H1 (cell line): ENCODE measurements around the gene SCGN. TPM values are rescaled to one million over a fixed set of nuclear protein-coding genes. Genes with fewer than 3 reads are reported as not detected.

Experiments
- CBX5 ChIP-seq: fragments of 300-800, 300-1000 bp; sonication (generic); IDR thresholded peaks from 2 replicates; pipeline ENCODE4 v1.7.1; 2016; ENCODE audit warnings: antibody characterized with exemption, low read length, low read depth
- CBX8 ChIP-seq: fragments of 300-800, 300-1000 bp; sonication (generic); IDR thresholded peaks from 2 replicates; pipeline ENCODE4 v1.7.1; 2016; ENCODE audit warnings: low read depth, low read length, borderline replicate concordance
- CHD2 ChIP-seq: IDR thresholded peaks from 2 replicates; pipeline ENCODE4 v1.6.1; 2012; ENCODE audit warnings: low read length, improper control_type of control experiment
- CTBP2 ChIP-seq: IDR thresholded peaks from 2 replicates; pipeline ENCODE4 v1.7.0; 2011; ENCODE audit warnings: borderline replicate concordance, mild to moderate bottlenecking, moderate library complexity, mixed read lengths, low read length; ENCODE audit not compliant: insufficient read depth, insufficient read length
- EP300 ChIP-seq, 2 experiments: IDR thresholded peaks; 1 replicate in 1 of 2; 2 replicates in 1 of 2; pipeline ENCODE4 v1.6.1; 2011 to 2012; ENCODE audit warnings: low read depth in 2 of 2, low read length in 2 of 2, mild to moderate bottlenecking in 2 of 2, borderline replicate concordance in 1 of 2, inconsistent platforms in 1 of 2, moderate library complexity in 1 of 2
- GTF2F1 ChIP-seq: IDR thresholded peaks from 2 replicates; pipeline ENCODE4 v1.6.1; 2012; ENCODE audit warnings: low read depth, low read length, improper control_type of control experiment, borderline replicate concordance
- HDAC2 ChIP-seq, 2 experiments: fragments of 300-600 bp in 1 of 2; sonication (generic) in 1 of 2; IDR thresholded peaks; 2 replicates each; pipeline ENCODE4 v1.6.1; 2011 to 2012; ENCODE audit warnings: low read depth in 2 of 2, low read length in 2 of 2, mild to moderate bottlenecking in 2 of 2, moderate library complexity in 2 of 2, borderline replicate concordance in 1 of 2, inconsistent platforms in 1 of 2
- NANOG ChIP-seq: IDR thresholded peaks from 2 replicates; pipeline ENCODE4 v1.6.1; 2011; ENCODE audit warnings: low read length, low read depth, mild to moderate bottlenecking, inconsistent platforms; ENCODE audit not compliant: insufficient read depth, poor library complexity, severe bottlenecking
- NRF1 ChIP-seq: IDR thresholded peaks from 2 replicates; pipeline ENCODE4 v1.6.1; 2011; ENCODE audit warnings: mild to moderate bottlenecking, low read depth, low read length, improper control_type of control experiment
- RBBP5 ChIP-seq: IDR thresholded peaks from 2 replicates; pipeline ENCODE4 v1.7.1; 2012; ENCODE audit warnings: low read depth, mild to moderate bottlenecking, inconsistent platforms, low read length, moderate library complexity, borderline replicate concordance
- SIN3A ChIP-seq, 2 experiments: IDR thresholded peaks in 1 of 2; conservative IDR thresholded peaks in 1 of 2; 2 replicates each; pipeline ENCODE4 v1.6.1; 2011 to 2012; ENCODE audit warnings: low read length in 2 of 2, improper control_type of control experiment in 1 of 2, low read depth in 1 of 2, mild to moderate bottlenecking in 1 of 2
- SIRT6 ChIP-seq: IDR thresholded peaks from one replicate; pipeline ENCODE4 v1.7.1; 2012; ENCODE audit warnings: low read length, inconsistent platforms
- TAF7 ChIP-seq: optimal IDR thresholded peaks from 2 replicates; pipeline ENCODE3; 2011; ENCODE audit warnings: low read depth, mild to moderate bottlenecking, inconsistent platforms, low read length, moderate library complexity, borderline replicate concordance
- YY1 ChIP-seq: IDR thresholded peaks from 2 replicates; pipeline ENCODE4 v1.6.1; 2011; ENCODE audit warnings: low read depth, mild to moderate bottlenecking, low read length
- polyA plus RNA-seq, 7 experiments: library from polyadenylated mRNA; depleted of rRNA in 3 of 7; stranded (reverse) in 5 of 7; unstranded in 2 of 7; fragments of >200 nt in 5 of 7; fragments of 200-250 nt in 2 of 7; gene quantifications; 1 replicate in 5 of 7; 2 replicates in 1 of 7; 4 replicates in 1 of 7; pipeline versions ENCODE4 v1.2.1 to v1.2.3, GENCODE V29; 2011 to 2013; ENCODE audit warnings: missing spikeins in 2 of 7, mixed read lengths in 2 of 7
- total RNA-seq: library from RNA; stranded (reverse); fragmentation: NEBNext Ultra II Directional; extraction: Animal tissue kit (Norgen Biotek cat#: 25700); gene quantifications from 2 replicates; pipeline ENCODE4 v1.2.1, GENCODE V29; 2021

The SCGN gene
- total and polyA plus RNA-seq, 2 of the 8 experiments (the other 6 are each of a cell fraction or from before 2014, with no cell fraction given) = not detected

DNA sequence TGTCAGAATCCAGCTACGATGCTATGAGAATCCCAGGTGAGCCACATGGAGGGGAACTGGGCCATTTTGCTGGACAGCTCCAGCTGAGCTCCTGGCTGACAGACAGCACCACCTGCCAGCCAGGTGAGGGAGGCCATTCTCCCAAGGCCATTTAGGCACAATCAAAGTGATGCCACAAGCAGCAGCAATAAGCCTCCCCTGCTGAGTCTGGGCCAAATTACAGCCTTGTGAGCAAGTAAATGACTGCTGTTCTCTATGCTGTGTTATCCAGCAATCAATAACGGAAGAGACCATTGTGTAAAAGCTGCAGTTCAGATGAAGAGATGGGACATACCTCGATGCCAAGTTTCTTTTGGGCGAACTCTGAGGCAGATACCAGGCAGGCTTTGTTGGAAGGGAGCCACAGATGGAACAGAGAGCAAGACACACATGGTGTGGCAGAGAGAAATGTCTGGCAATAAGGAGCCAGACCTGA is 14.0 kb upstream of the SCGN start (continued):
- peak; percentile 86 to 92 for TF ChIP-seq SIN3A (conservative IDR thresholded peaks at IDR 0.05 in 1 of 2, IDR thresholded peaks at IDR 0.05 in 1 of 2; ENCODE audit: low read depth in 1 of 2, low read length in 2 of 2)
- TF ChIP-seq CHD2 = no peak
- TF ChIP-seq YY1 = peak; percentile 80; the same call in 1 of the 2 replicates
- TF ChIP-seq SIRT6 = no peak
- no peak for TF ChIP-seq RBBP5
- TF ChIP-seq EP300 (IDR thresholded peaks at IDR 0.05; ENCODE audit: borderline replicate concordance in 1 of 2, low read depth in 2 of 2, low read length in 2 of 2) = no peak
- no peak for TF ChIP-seq TAF7
- no peak for TF ChIP-seq GTF2F1
- peak in 1 of 2 experiments; percentile 25; a peak in 1 of 4 replicates for TF ChIP-seq HDAC2 (IDR thresholded peaks at IDR 0.05; ENCODE audit: borderline replicate concordance in 1 of 2, low read depth in 2 of 2, low read length in 2 of 2)
- no peak for TF ChIP-seq CBX8
- TF ChIP-seq CTBP2 = no peak
- TF ChIP-seq NRF1 = no peak
- TF ChIP-seq NANOG = peak; percentile 52
- TF ChIP-seq CBX5 = no peak
